Measurements from ENCODE around the gene TDRD10.

GRCh38 chr1:154488922-154489321 is 13.1 kb upstream of the TDRD10 start:
- TF ChIP-seq EZH2 (IDR thresholded peaks at IDR 0.05; ENCODE audit: borderline replicate concordance, insufficient read depth, low read depth, low read length, poor library complexity, severe bottlenecking): no peak
- no peak for TF ChIP-seq CTCF (IDR thresholded peaks at IDR 0.05)

All from B cell (primary cell).